HepG2 (cell line): ENCODE measurements around the gene KRT13. TPM values are rescaled to one million over a fixed set of nuclear protein-coding genes. Genes with fewer than 3 reads are reported as not detected.

Experiments
- ATAC-seq: fragments of 200-7000 bp; cut with Tn5 transposase; 3 replicates; pipeline ENCODE4 v1.9.1; 2020; ENCODE audit warnings: mild to moderate bottlenecking, moderate library complexity
- BruUV-seq: library from RNA; stranded (reverse); fragments of 400-500 nt; replicated peaks from 2 replicates; lab custom pipeline; 2021; lab: Mats Ljungman, UMichigan
- CTCF ChIA-PET: fragments of 300-600 bp; formaldehyde crosslinking; extraction: SDS; loops from one replicate; lab custom pipeline; 2021; ENCODE audit warnings: low total read pairs, inconsistent platforms, low intra/inter-chr PET ratio; lab: Yijun Ruan, JAX
- POLR2A ChIA-PET: fragments of 350-600 bp; sonication (Branson Sonifier 250); formaldehyde crosslinking; loops from one replicate; lab custom pipeline; 2020; ENCODE audit warnings: antibody characterized with exemption, inconsistent platforms; lab: Yijun Ruan, JAX
- DNase-seq: peaks from one replicate; pipeline ENCODE4 v3.0.0-alpha.2; 2015; ENCODE audit warnings: low spot score
- FAIRE-seq: peaks from 3 replicates; lab custom pipeline; 2011; peaks lifted over from hg19 to GRCh38; lab: Jason Lieb, UNC
- H2AFZ ChIP-seq: one replicate; pipeline ENCODE4 v1.6.1; 2011; ENCODE audit warnings: low read length, inconsistent platforms
- H3K27ac ChIP-seq: fragments of 300-600 bp; 3 replicates; pipeline ENCODE4 v1.8.0; 2011; ENCODE audit warnings: mixed run types, mild to moderate bottlenecking, mixed read lengths, low read length, inconsistent platforms; ENCODE audit not compliant: insufficient read depth; ENCODE audit errors: extremely low read length
- H3K27me3 ChIP-seq, 2 experiments: fragments of 200-600 bp in 1 of 2; 2 replicates in 1 of 2; 3 replicates in 1 of 2; pipeline versions ENCODE4 v1.6.0 to v1.8.0; 2011; ENCODE audit warnings: low read length in 2 of 2, mild to moderate bottlenecking in 2 of 2, moderate library complexity in 2 of 2, inconsistent platforms in 1 of 2; ENCODE audit not compliant: insufficient read depth in 2 of 2, control insufficient read depth in 1 of 2
- H3K36me3 ChIP-seq, 2 experiments: fragments of 200-600 bp in 1 of 2; replicated peaks in 1 of 2; 2 replicates in 1 of 2; 3 replicates in 1 of 2; pipeline versions ENCODE4 v1.5.1 to v1.8.0; 2011; ENCODE audit warnings: low read length in 2 of 2, inconsistent platforms in 1 of 2; ENCODE audit not compliant: insufficient read depth in 2 of 2, control insufficient read depth in 1 of 2
- H3K4me1 ChIP-seq: 2 replicates; pipeline ENCODE4 v1.5.1; 2012; ENCODE audit warnings: low read length, inconsistent platforms; ENCODE audit not compliant: insufficient read depth
- H3K4me2 ChIP-seq: 2 replicates; pipeline ENCODE4 v1.6.0; 2011; ENCODE audit warnings: low read depth, low read length, inconsistent platforms
- H3K4me3 ChIP-seq, 3 experiments: fragments of 200-600 bp in 1 of 3; sonication (generic), shearing (Covaris generic) in 1 of 3; replicated peaks in 1 of 3; 2 replicates each; pipeline ENCODE4 v1.5.1; 2011 to 2016; ENCODE audit warnings: low read length in 3 of 3, inconsistent platforms in 2 of 3, low read depth in 2 of 3, mild to moderate bottlenecking in 2 of 3, control low read depth in 1 of 3, mixed read lengths in 1 of 3; ENCODE audit not compliant: insufficient read depth in 1 of 3
- H3K79me2 ChIP-seq: one replicate; pipeline ENCODE4 v1.6.1; 2011; ENCODE audit warnings: low read length, inconsistent platforms; ENCODE audit not compliant: insufficient read depth
- H3K9ac ChIP-seq: 2 replicates; pipeline ENCODE4 v1.6.0; 2011; ENCODE audit warnings: mild to moderate bottlenecking, low read depth, low read length, inconsistent platforms; ENCODE audit not compliant: insufficient read depth
- H3K9me3 ChIP-seq: 2 replicates; pipeline ENCODE4 v1.5.1; 2012; ENCODE audit warnings: mild to moderate bottlenecking, low read length
- H4K20me1 ChIP-seq: 2 replicates; pipeline ENCODE4 v1.6.0; 2011; ENCODE audit warnings: inconsistent platforms, mild to moderate bottlenecking, low read length, moderate library complexity; ENCODE audit not compliant: insufficient read depth
- CCAR2 ChIP-seq: fragments of 200-400 bp; formaldehyde crosslinking; optimal IDR thresholded peaks from 2 replicates; pipeline ENCODE3; 2018; ENCODE audit warnings: low read depth, mild to moderate bottlenecking, low read length, moderate library complexity
- MAFF ChIP-seq: IDR thresholded peaks from 2 replicates; pipeline ENCODE4 v1.6.1; 2011; ENCODE audit warnings: low read depth, low read length, improper control_type of control experiment
- MAFK ChIP-seq, 2 experiments: IDR thresholded peaks in 1 of 2; conservative IDR thresholded peaks in 1 of 2; 2 replicates each; pipeline ENCODE4 v1.6.1; 2011; ENCODE audit warnings: improper control_type of control experiment in 2 of 2, low read length in 2 of 2
- SNAI1 ChIP-seq: sonication (generic); formaldehyde crosslinking; IDR thresholded peaks from 2 replicates; pipeline ENCODE4 v1.5.0; 2020; ENCODE audit warnings: mild to moderate bottlenecking, missing genetic modification reagents, borderline replicate concordance
- SNAPC2 ChIP-seq: sonication (generic); formaldehyde crosslinking; IDR thresholded peaks from 2 replicates; pipeline ENCODE4 v1.8.1; 2022; ENCODE audit warnings: mild to moderate bottlenecking, missing genetic modification reagents
- TEF ChIP-seq: sonication (generic); formaldehyde crosslinking; IDR thresholded peaks from 2 replicates; pipeline ENCODE4 v1.5.0; 2020; ENCODE audit warnings: missing genetic modification reagents
- ZNF142 ChIP-seq: sonication (generic); formaldehyde crosslinking; IDR thresholded peaks from 2 replicates; pipeline ENCODE4 v1.4.0; 2020; ENCODE audit warnings: missing genetic modification reagents
- WGBS: methylation state at CpG from one replicate; pipeline ENCODE4 v1.1.6; 2017; ENCODE audit warnings: low lambda C conversion rate; 5-methylcytosine and 5-hydroxymethylcytosine counted together
- in situ Hi-C: cut with HindIII; loops from 2 replicates; pipeline ENCODE4 v1.10.0; 2017; ENCODE audit warnings: low pct_unique_long_range_greater_than_20kb; ENCODE audit not compliant: extremely low pct_ligation_motif_present
- intact Hi-C: fragments of 100-400 bp; cut with micrococcal nuclease; formaldehyde crosslinking; loops from one replicate; pipeline ENCODE4 v1.10.0; 2022; ENCODE audit not compliant: unreplicated experiment
- polyA plus RNA-seq, 8 experiments: library from polyadenylated mRNA; depleted of rRNA in 3 of 8; stranded (reverse) in 7 of 8; unstranded in 1 of 8; fragments of >200 nt; fragmentation: Illumina TruSeq in 4 of 8; extraction: Trizol in 4 of 8; gene quantifications; 2 replicates each; pipeline versions ENCODE4 v1.2.1 to v1.2.3, GENCODE V29; 2011 to 2016; ENCODE audit warnings: low read depth in 4 of 8, missing spikeins in 1 of 8, mixed read lengths in 1 of 8; ENCODE audit not compliant: insufficient read depth in 1 of 8
- total RNA-seq, 5 experiments: library from RNA; depleted of rRNA; stranded (reverse); fragments of >200 nt; fragmentation: Illumina TruSeq; extraction: Trizol; gene quantifications; 2 replicates each; pipeline ENCODE4 v1.2.3, GENCODE V29; 2016; ENCODE audit warnings: low read depth in 1 of 5
- TF ChIP-seq, protein P1 (sequence below): sonication (generic); formaldehyde crosslinking; IDR thresholded peaks from 2 replicates; pipeline ENCODE4 v1.8.0; 2022; ENCODE audit warnings: missing genetic modification reagents, mild to moderate bottlenecking, borderline replicate concordance

The KRT13 gene
- total and polyA plus RNA-seq, 2 of the 13 experiments (the other 11 are each of a cell fraction or from before 2014, with no cell fraction given), result not detected

GRCh38 chr17:41510251-41511065 is 5.0 kb upstream of the KRT13 start:
- H3K27me3 ChIP-seq, result peaks cover 7 to 58% of the 10 kb centered on the region in 2 experiments
- H3K9ac ChIP-seq, result no peak overlapping the region
- intact Hi-C loops, result no loop called here
- no peak for DNase-seq
- H3K9me3 ChIP-seq, result no peaks in the 10 kb centered on the region
- no peak for FAIRE-seq
- no TSS peak for BruUV-seq
- no peak overlapping the region for H3K4me3 ChIP-seq
- H3K36me3 ChIP-seq, result no peaks in the 10 kb centered on the region
- peaks cover 10% of the 10 kb centered on the region for H3K4me1 ChIP-seq
- CTCF ChIA-PET, result no interaction called here
- no peak for ATAC-seq
- 19% methylated on average over 7 of the region's 7 CpGs for WGBS
- H3K27ac ChIP-seq, result no peak overlapping the region
- POLR2A ChIA-PET, result no interaction called here
- TF ChIP-seq MAFK (conservative IDR thresholded peaks at IDR 0.05 in 1 of 2, IDR thresholded peaks at IDR 0.05 in 1 of 2; ENCODE audit: low read length in 2 of 2), result peak; percentile 95 to 97
- TF ChIP-seq MAFF, result peak; percentile 92
- TF ChIP-seq TEF (CRISPR knock-in tag), result no peak
- no peaks in the 10 kb centered on the region for H3K79me2 ChIP-seq
- no peak overlapping the region for H3K4me2 ChIP-seq
- in situ Hi-C loops, result no loop called here
- no peak overlapping the region for H2AFZ ChIP-seq
- H4K20me1 ChIP-seq, result no peaks in the 10 kb centered on the region

DNA sequence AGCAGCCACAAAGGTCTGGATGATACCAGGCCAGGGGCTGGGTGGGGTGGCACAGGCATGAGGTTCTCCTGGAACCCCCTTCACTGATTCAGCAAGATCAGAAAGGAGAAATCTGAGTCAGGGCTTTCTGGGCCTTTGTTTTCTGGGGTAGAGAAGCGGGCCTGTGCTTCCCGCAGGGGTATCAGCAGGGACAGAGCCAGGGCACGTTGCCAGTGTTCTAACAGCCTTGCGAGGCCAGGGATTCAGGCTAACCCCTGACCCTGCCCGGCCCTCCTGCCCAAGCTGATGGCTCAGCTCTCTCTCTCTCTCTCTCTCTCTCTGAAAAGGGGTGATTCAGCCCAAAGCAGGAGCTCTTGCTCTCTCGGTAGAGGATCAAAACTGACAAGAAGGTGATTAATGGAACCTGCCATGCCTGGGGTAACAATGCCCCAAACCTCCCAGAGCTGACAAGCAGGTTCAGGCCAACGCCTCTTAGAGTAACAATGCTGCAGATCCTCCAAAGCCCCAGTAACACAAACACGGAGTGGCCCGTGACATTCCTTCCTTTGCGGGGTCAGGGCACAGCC is 2.0 kb upstream of the KRT13 start:
- Histone ChIP-seq H3K27ac (no peak overlapping the region), H3K9me3 (no peaks in the 10 kb centered on the region), H3K4me1 (peaks cover 10% of the 10 kb centered on the region), H3K27me3 (peaks cover 11 to 77% of the 10 kb centered on the region in 2 experiments), H2AFZ (no peak overlapping the region), H3K36me3 (no peaks in the 10 kb centered on the region), H3K4me2 (no peak overlapping the region), H4K20me1 (no peaks in the 10 kb centered on the region), H3K9ac (no peak overlapping the region), H3K79me2 (no peaks in the 10 kb centered on the region), H3K4me3 (no peak overlapping the region)
- ChIA-PET POLR2A (no interaction called here), CTCF (no interaction called here)
- no peak for ATAC-seq
- in situ Hi-C loops (no loop called here), intact Hi-C loops (no loop called here)
- BruUV-seq, result no TSS peak
- no peak for FAIRE-seq
- 11% methylated on average over 6 of the region's 10 CpGs for WGBS
- no peak for DNase-seq
- TF ChIP-seq SNAPC2 (CRISPR knock-in tag) (no peak), ZNF142 (CRISPR knock-in tag) (no peak), SNAI1 (CRISPR knock-in tag) (no peak), CCAR2 (no peak)
- TF ChIP-seq, protein P1, sequence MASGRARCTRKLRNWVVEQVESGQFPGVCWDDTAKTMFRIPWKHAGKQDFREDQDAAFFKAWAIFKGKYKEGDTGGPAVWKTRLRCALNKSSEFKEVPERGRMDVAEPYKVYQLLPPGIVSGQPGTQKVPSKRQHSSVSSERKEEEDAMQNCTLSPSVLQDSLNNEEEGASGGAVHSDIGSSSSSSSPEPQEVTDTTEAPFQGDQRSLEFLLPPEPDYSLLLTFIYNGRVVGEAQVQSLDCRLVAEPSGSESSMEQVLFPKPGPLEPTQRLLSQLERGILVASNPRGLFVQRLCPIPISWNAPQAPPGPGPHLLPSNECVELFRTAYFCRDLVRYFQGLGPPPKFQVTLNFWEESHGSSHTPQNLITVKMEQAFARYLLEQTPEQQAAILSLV, result no peak
